Measurements from ENCODE around the gene TIE1. TPM values are rescaled to one million over a fixed set of nuclear protein-coding genes. Genes with fewer than 3 reads are reported as not detected.

The TIE1 gene
- total and polyA plus RNA-seq, 2 of the 13 experiments (the other 11 are each of a cell fraction or from before 2014, with no cell fraction given), result 0.58 to 0.84 TPM

- no peak; the same call in 1 of the 2 replicates for TF ChIP-seq FOXC1 (CRISPR knock-in tag; IDR thresholded peaks at IDR 0.05; ENCODE audit: borderline replicate concordance)
- TF ChIP-seq ZNF256 (CRISPR knock-in tag; conservative IDR thresholded peaks at IDR 0.05), result 0 out of 2 replicates have a peak, but pooled peaks have one; percentile 31
- peak; percentile 56; the same call in 1 of the 2 replicates for TF ChIP-seq SOX5 (CRISPR knock-in tag; IDR thresholded peaks at IDR 0.05; ENCODE audit: borderline replicate concordance)
- TF ChIP-seq FOXO1 (CRISPR knock-in tag; IDR thresholded peaks at IDR 0.05), result peak; percentile 66
- no peak for TF ChIP-seq ZNF597 (CRISPR knock-in tag; IDR thresholded peaks at IDR 0.05)
- no peak for TF ChIP-seq FLYWCH1 (CRISPR knock-in tag; IDR thresholded peaks at IDR 0.05)
- TF ChIP-seq, protein P1, sequence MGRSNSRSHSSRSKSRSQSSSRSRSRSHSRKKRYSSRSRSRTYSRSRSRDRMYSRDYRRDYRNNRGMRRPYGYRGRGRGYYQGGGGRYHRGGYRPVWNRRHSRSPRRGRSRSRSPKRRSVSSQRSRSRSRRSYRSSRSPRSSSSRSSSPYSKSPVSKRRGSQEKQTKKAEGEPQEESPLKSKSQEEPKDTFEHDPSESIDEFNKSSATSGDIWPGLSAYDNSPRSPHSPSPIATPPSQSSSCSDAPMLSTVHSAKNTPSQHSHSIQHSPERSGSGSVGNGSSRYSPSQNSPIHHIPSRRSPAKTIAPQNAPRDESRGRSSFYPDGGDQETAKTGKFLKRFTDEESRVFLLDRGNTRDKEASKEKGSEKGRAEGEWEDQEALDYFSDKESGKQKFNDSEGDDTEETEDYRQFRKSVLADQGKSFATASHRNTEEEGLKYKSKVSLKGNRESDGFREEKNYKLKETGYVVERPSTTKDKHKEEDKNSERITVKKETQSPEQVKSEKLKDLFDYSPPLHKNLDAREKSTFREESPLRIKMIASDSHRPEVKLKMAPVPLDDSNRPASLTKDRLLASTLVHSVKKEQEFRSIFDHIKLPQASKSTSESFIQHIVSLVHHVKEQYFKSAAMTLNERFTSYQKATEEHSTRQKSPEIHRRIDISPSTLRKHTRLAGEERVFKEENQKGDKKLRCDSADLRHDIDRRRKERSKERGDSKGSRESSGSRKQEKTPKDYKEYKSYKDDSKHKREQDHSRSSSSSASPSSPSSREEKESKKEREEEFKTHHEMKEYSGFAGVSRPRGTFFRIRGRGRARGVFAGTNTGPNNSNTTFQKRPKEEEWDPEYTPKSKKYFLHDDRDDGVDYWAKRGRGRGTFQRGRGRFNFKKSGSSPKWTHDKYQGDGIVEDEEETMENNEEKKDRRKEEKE (IDR thresholded peaks at IDR 0.05), result no peak
- TF ChIP-seq, protein P2, sequence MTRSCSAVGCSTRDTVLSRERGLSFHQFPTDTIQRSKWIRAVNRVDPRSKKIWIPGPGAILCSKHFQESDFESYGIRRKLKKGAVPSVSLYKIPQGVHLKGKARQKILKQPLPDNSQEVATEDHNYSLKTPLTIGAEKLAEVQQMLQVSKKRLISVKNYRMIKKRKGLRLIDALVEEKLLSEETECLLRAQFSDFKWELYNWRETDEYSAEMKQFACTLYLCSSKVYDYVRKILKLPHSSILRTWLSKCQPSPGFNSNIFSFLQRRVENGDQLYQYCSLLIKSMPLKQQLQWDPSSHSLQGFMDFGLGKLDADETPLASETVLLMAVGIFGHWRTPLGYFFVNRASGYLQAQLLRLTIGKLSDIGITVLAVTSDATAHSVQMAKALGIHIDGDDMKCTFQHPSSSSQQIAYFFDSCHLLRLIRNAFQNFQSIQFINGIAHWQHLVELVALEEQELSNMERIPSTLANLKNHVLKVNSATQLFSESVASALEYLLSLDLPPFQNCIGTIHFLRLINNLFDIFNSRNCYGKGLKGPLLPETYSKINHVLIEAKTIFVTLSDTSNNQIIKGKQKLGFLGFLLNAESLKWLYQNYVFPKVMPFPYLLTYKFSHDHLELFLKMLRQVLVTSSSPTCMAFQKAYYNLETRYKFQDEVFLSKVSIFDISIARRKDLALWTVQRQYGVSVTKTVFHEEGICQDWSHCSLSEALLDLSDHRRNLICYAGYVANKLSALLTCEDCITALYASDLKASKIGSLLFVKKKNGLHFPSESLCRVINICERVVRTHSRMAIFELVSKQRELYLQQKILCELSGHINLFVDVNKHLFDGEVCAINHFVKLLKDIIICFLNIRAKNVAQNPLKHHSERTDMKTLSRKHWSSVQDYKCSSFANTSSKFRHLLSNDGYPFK (CRISPR knock-in tag; IDR thresholded peaks at IDR 0.05; ENCODE audit: borderline replicate concordance), result peak; percentile 85
- no peak for TF ChIP-seq ZNF646 (CRISPR knock-in tag; IDR thresholded peaks at IDR 0.05)
- no peak for TF ChIP-seq NR3C1 (CRISPR knock-in tag; IDR thresholded peaks at IDR 0.05)
- TF ChIP-seq TSC22D2 (CRISPR knock-in tag; IDR thresholded peaks at IDR 0.05; ENCODE audit: borderline replicate concordance), result no peak
- TF ChIP-seq, protein P3, sequence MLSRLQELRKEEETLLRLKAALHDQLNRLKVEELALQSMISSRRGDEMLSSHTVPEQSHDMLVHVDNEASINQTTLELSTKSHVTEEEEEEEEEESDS (CRISPR knock-in tag; IDR thresholded peaks at IDR 0.05; ENCODE audit: borderline replicate concordance), result peak; percentile 91; the same call in 1 of the 2 replicates
- TF ChIP-seq CREB1 (IDR thresholded peaks at IDR 0.05), result no peak
- TF ChIP-seq CREB1 (CRISPR knock-in tag; IDR thresholded peaks at IDR 0.05), result no peak
- TF ChIP-seq ZNF224 (CRISPR knock-in tag; IDR thresholded peaks at IDR 0.05), result peak; percentile 70; the same call in 1 of the 2 replicates
Measured at GRCh38 chr1:43367904-43368645, 67.3 kb downstream of the TIE1 start, which contains the start of gene ELOVL1 (continued).

All from HepG2 (cell line).